IPS-18c (cell line): ENCODE results near the gene CUX1.

ENCODE experiments used
- H3K4me3 ChIP-seq: 2 replicates; pipeline ENCODE4 v1.7.0; 2013; ENCODE audit warnings: low read depth, mild to moderate bottlenecking, low read length, moderate library complexity; ENCODE audit not compliant: insufficient read depth
- H3K9me3 ChIP-seq: one replicate; pipeline ENCODE4 v1.6.1; 2013; ENCODE audit warnings: mild to moderate bottlenecking, low read length, moderate library complexity; ENCODE audit not compliant: control insufficient read depth, insufficient read depth

CUX1 gene

DNA sequence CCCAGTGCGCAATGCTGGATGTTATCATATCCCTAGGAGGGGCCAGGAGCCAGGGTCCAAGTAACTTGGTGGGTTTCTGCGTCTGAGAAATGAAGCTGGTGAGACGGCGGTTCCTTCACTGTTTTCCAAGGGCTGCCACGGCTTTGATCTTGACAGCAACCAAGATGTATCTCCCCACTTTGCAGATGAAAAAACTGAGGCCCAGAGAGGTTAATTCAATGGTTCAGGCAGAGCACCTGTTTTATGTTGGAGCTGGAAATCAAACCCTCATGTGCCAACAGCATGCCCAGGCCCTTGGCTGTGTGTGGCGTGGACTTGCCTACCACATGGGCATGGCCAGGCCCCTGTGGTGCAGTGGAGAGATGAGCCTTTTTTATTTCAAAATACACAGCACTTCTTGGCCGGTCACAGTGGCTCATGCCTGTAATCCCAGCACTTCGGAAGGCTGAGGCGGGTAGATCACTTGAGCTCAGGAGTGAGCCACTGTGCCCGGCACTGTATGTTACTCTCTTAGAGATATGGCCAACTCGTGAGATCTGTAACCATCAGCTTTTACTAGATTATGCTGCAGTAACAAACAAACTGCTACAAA lies 244.0 kb downstream of the CUX1 start:
- Histone ChIP-seq H3K9me3 (peaks cover 4% of the 10 kb centered on the region), H3K4me3 (no peak overlapping the region)

DNA sequence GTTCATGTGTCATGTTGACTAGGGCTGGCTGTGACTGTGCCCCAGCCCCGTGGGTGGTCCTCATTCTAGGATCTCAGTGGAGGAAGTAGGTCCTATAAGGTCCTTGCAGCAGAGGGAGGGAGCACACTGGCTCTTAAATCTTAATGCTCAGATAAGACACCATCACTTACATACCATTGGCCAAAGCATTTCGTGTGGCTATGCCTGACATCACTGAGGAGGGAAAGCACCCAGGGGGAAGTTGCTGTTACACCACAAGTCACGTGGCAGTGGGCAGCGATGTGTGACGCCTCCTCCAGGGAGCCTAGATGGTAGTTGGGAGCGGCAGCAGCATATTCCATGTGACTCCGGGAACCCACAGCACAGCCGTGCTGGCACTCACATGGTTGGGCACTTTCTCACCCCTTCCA lies 244.6 kb downstream of the CUX1 start:
- Histone ChIP-seq H3K4me3 (no peak overlapping the region), H3K9me3 (peaks cover 4% of the 10 kb centered on the region)

GRCh38 chr7:102063690-102064180 lies 246.3 kb downstream of the CUX1 start:
- no peak overlapping the region for H3K4me3 ChIP-seq

GRCh38 chr7:102064361-102065025 lies 247.1 kb downstream of the CUX1 start:
- Histone ChIP-seq H3K9me3 (peaks cover 4% of the 10 kb centered on the region), H3K4me3 (no peak overlapping the region)

More at GRCh38 chr7:102063690-102064180, 246.3 kb downstream of the CUX1 start:
- peaks cover 4% of the 10 kb centered on the region for H3K9me3 ChIP-seq

- Histone ChIP-seq H3K9me3 (peaks cover 4% of the 10 kb centered on the region), H3K4me3 (no peak overlapping the region)
These were observed 247.8 kb downstream of the CUX1 start for GRCh38 chr7:102065226-102065625.

DNA sequence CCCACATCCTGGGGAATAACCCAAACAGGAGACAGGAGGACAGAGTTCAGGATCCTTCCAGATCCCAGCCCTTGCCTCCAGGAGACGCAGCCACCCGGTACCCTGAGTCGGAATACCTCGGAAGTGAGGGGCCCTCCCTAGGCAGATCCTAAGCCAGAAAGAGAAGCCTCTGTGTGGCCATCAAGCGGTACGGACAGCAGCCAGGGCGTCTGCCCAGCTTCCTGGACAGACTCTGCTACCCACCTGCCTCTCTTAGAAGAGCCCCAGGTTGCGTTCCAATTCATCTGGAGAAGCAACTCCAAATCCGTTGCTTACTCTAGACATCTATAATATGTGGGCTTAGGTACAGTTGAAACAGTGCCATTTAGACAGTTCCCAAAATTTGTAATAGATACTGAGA lies 249.1 kb downstream of the CUX1 start:
- H3K4me3 ChIP-seq, result no peak overlapping the region
- peaks cover 4% of the 10 kb centered on the region for H3K9me3 ChIP-seq

GRCh38 chr7:102068846-102069245 lies 251.4 kb downstream of the CUX1 start:
- H3K9me3 ChIP-seq, result peaks cover 2% of the 10 kb centered on the region
- no peak overlapping the region for H3K4me3 ChIP-seq

GRCh38 chr7:102069931-102070629 lies 252.7 kb downstream of the CUX1 start:
- Histone ChIP-seq H3K9me3 (peaks cover 7% of the 10 kb centered on the region), H3K4me3 (no peak overlapping the region)

DNA sequence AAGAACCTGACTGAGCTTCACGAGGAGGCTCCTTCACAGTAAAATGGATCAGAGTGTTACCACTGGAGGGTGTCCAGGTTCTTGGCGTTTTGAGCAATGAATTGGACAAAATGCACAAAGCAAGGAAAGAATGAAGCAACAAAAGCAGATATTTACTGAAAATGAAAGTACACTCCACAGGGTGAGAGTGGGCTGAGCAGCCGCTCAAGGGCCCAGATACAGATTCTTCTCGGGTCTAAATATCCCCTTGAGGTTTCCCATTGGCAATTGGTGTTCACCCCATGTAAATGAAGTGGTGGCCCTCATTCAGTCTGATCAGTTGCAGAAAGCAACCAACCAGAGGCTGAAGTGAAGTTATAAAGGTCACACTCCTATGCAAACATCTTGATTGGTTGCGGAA lies 254.6 kb downstream of the CUX1 start:
- Histone ChIP-seq H3K4me3 (no peak overlapping the region), H3K9me3 (peaks cover 5% of the 10 kb centered on the region)

DNA sequence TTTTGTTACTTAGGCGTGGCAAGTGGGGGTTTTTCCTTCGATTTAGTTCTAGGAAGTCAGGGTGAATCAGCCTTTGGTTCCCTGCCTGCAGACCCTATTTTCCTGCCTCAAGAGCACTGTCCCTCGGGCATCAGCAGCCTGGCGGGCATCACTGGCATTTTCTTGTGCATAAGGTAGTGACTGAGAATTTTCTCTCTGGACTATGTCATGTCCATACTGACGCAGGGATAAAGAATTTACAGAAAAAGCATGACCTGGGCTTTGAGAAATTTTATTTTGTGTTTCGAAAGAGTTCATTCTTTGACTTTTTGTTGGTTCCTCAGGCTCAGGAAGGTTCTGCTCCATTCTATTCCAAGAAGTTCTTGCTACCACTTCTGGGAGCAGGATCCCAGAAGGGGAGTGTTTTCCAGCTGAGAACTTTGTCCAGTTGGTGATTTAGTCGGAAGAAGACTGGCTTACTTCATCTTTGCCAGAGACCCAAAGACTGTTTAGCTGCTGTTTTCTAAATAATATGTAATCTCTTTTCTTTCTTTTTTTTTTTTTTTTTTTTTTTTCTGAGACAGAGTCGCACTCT lies 255.3 kb downstream of the CUX1 start:
- Histone ChIP-seq H3K4me3 (no peak overlapping the region), H3K9me3 (peaks cover 5% of the 10 kb centered on the region)

GRCh38 chr7:102073931-102074880 lies 256.8 kb downstream of the CUX1 start:
- peaks cover 5% of the 10 kb centered on the region for H3K9me3 ChIP-seq

GRCh38 chr7:102075126-102075525 lies 257.7 kb downstream of the CUX1 start:
- Histone ChIP-seq H3K4me3 (no peak overlapping the region), H3K9me3 (peaks cover 5% of the 10 kb centered on the region)

More at GRCh38 chr7:102073931-102074880, 256.8 kb downstream of the CUX1 start:
- no peak overlapping the region for H3K4me3 ChIP-seq

GRCh38 chr7:102075553-102076135 lies 258.2 kb downstream of the CUX1 start:
- Histone ChIP-seq H3K9me3 (peaks cover 5% of the 10 kb centered on the region), H3K4me3 (no peak overlapping the region)

- H3K9me3 ChIP-seq, result peaks cover 5% of the 10 kb centered on the region
- H3K4me3 ChIP-seq, result no peak overlapping the region
These were observed 259.7 kb downstream of the CUX1 start for GRCh38 chr7:102077081-102077480.

- Histone ChIP-seq H3K9me3 (peaks cover 5% of the 10 kb centered on the region), H3K4me3 (no peak overlapping the region)
These were observed 262.0 kb downstream of the CUX1 start for GRCh38 chr7:102079140-102080018.

DNA sequence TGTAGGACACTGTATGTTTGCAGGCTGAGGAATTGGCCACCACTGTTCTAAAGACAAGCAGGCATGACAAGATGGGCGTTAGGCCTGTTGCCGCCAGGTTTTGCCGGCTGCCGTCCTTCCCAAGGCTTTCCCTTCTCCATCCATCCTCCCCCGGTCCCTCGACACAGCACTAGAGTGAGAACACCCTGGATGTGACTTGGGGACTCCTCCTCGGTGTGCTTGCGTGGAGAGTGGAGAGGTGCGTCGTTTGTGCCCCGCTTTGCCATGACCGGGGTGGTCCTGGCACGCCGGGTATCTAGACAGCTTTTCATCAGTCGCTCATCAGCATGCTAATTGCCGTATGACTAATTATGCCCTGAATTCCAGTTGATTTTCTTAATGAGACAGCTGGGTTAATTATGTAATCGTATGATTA lies 262.6 kb downstream of the CUX1 start:
- no peak overlapping the region for H3K4me3 ChIP-seq
- peaks cover 2% of the 10 kb centered on the region for H3K9me3 ChIP-seq
